DMS114 treated with DMSO at 0.1 percent for 48 hours (cell line): ENCODE measurements around the gene LMO1.

ENCODE experiments used
- DNase-seq: peaks from one replicate; lab custom pipeline; 2025; ENCODE audit not compliant: unreplicated experiment; lab: John Stamatoyannopoulos, UW

LMO1 gene

DNA sequence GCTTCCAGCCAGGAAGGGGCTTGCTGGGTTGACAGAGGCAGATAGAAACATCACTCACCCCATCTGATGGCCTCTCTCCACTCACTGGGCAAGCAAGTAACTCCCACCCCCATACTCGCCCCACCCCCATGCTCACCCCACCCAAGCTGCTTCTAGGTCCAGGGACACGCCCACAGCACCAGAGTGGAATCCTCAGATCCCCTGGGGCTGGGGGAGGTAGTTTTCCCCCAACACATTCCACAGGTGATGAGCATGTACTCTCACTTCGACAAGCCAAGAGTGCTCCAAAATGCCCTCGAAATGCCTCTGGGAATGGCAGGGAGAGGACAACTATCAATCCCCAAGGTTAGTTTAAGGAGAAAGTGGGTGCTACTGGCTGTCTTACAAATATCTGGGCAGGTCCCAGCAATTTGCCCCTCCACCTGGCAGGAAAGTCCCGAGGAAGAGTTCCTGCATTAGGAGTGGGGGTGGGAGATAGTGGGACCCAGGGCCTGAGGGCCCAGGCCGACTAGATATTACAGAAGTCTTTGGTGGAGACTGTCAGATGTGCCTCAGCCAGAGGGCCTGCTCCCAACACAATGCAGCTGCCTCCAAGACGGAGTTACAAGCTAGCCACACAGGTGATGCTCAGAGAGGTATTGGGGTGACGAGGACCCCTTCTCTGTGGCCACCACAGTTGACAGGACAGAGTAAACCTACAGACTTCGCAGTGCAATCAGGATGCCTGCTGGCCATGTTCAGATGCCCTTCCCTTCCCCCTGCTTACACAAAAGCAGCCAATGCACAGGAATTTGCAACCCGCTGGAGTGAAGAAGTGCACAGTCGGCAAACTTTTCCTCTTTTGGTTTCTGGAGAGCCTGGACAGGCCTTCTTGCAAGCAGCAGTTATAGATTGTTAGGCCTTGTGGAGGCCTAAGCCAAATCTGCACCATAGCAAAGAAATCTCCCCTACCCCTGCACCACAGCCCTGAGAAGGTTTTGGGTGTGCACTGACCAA is 2.9 kb upstream of the LMO1 start:
- no peak for DNase-seq

- no peak for DNase-seq
Observed at GRCh38 chr11:8265681-8266241, 2.1 kb upstream of the LMO1 start.

GRCh38 chr11:8263109-8263768 is 439 bp downstream of the LMO1 start:
- DNase-seq = no peak

GRCh38 chr11:8262552-8263108 is 1.0 kb downstream of the LMO1 start:
- no peak for DNase-seq

DNA sequence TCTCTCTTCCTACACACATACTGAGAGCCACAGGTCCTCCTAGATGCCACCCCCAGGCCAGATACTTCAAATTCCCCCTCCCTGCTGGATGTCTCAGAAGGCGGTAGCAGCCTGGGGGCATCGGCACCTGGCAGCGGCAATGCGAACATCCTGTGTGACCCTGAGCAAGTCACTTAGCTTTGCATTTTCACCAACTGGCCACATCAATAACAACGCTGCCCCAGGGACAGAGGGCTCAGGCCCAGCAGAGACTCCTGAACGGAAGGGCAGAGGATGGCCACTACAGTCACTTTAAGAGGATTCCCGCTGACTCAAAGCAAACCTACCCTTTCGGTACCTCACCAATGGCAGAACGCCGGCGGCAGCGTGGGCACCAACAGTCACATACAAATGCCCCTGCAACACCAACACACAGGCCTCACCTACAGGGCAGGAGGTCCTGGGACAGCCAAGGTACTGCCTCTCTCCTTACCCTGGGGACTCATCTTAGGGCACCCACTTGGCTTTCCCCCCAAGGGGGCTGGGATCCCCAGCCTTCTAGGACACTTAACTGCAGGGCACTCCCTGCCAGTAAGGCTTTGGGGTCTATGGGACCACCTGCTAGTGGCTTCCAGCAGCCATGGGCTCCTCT is 1.6 kb downstream of the LMO1 start:
- DNase-seq = no peak

DNA sequence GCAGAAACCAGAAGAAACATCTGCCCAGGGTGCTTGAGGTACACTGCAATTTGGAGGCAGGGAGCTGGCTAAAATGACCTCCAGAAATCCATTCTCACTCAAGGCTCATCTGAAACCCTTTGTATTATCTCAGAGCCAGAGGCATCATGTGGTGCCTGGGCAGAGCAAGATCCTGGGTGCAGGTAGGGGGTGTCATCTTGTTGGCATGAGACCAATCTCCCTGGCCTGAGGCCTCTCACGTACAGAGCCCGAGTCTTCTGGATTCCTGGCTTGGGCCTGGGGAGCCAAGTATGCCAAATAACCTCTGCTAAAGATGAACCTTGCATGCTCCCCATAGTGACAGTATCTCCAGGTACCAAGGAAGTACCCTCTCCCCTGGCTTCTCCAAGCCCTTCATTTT is 2.4 kb downstream of the LMO1 start:
- no peak for DNase-seq

- no peak for DNase-seq
Observed at GRCh38 chr11:8260202-8260966, 3.3 kb downstream of the LMO1 start.

- DNase-seq = no peak
Observed at GRCh38 chr11:8259306-8259959, 4.2 kb downstream of the LMO1 start.

- no peak for DNase-seq
Observed at GRCh38 chr11:8258784-8259183, 4.9 kb downstream of the LMO1 start.

DNA sequence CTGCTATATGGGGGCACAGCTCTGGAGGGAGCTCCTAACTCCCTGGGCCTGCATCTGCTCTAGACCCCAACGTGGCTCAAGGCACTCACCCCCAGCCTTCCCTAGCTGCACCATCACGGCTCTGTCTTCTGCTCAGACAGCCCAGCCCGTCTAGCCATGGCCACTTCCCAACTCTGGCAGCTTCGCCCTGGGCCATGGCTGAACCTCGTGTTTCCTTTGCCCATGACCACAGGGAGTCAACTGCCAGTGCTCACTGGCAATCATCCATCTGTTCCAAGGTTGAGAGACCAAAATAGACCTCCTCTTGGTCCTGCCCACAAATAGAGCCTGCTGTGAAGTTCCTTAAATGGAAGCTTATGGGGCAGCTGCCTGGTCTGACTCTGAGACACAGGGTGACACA is 5.4 kb downstream of the LMO1 start:
- DNase-seq = no peak

DNA sequence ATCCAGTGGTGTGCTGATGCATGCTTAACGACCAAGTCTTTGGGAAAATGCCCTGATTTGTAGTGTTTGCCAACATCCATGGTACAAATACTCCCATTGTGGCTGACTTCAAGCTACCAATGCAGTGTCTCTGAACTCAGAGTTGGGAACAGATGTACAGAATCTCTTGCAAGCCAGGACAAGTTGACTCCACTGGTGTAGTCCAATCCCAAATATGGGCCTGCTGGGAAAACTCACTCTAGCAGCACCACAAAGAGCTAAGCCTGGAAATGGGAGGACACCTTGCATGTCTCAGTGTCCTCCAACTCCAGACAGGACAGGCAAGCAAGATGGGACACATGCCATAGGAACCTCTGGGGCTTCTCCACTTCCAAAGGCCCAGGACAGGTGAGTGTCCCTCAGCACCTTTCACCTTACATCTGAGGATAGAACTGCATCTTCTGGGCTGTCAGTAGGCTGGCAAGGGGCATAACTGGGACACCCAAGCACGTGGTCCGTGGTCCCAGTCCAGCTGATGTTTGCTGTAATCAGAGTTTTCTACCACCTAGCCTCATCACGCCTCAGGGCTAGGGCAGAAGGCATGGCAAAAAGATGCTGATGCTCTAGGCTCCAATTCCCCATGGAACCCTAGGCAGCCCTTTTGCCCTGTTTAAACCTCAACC is 6.5 kb downstream of the LMO1 start:
- DNase-seq = no peak

- DNase-seq = no peak
Observed at GRCh38 chr11:8256271-8257002, 7.2 kb downstream of the LMO1 start.

DNA sequence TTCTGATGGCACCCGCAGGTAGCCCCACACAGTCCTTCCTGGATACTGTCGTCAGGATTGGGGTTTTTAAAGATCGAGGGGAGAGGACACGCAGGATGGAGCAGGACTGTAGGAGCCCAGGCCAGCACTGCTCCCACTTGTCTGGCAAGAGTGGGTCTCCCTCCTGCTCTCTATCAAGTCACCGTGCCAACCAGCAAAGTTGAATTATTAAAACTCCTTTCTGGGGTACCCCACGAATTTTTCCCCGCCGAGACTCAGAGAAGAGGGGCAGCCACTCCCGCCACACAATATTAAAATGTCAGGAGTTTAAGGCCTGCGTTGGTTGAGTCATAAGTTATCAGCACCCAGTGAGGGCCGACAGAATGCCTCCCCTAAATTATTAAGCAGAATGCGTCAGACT is 10.1 kb downstream of the LMO1 start:
- DNase-seq = no peak

- DNase-seq = no peak
Observed at GRCh38 chr11:8252946-8253345, 10.7 kb downstream of the LMO1 start.

GRCh38 chr11:8252388-8252787 is 11.3 kb downstream of the LMO1 start:
- DNase-seq = no peak

GRCh38 chr11:8251616-8252295 is 11.9 kb downstream of the LMO1 start:
- no peak for DNase-seq

- no peak for DNase-seq
Observed at GRCh38 chr11:8250981-8251615, 12.6 kb downstream of the LMO1 start.

GRCh38 chr11:8250434-8250833 is 13.2 kb downstream of the LMO1 start:
- no peak for DNase-seq
